SK-N-SH (cell line): ENCODE measurements around the gene LONP2. TPM values are rescaled to one million over a fixed set of nuclear protein-coding genes. Genes with fewer than 3 reads are reported as not detected.

Experiments used
- CTCF ChIA-PET: fragments of 300-600, 350-600 bp; formaldehyde crosslinking; extraction: SDS; loops from one replicate; lab custom pipeline; 2021; lab: Yijun Ruan, JAX
- POLR2A ChIA-PET: fragments of 350-600 bp; sonication (Branson Sonifier 250); formaldehyde crosslinking; extraction: SDS; loops from one replicate; lab custom pipeline; 2020; ENCODE audit warnings: antibody characterized with exemption, inconsistent platforms; lab: Yijun Ruan, JAX
- DNase-seq: peaks from one replicate; pipeline ENCODE4 v3.0.0; 2012
- H2AFZ ChIP-seq: fragments of 200-600 bp; sonication (generic); 2 replicates; pipeline ENCODE4 v1.8.1; 2016; ENCODE audit warnings: antibody characterized with exemption, mild to moderate bottlenecking, low read depth
- H3F3A ChIP-seq: fragments of 200-600 bp; sonication (generic); replicated peaks from 2 replicates; pipeline ENCODE3; 2016; ENCODE audit warnings: antibody characterized with exemption, mild to moderate bottlenecking; ENCODE audit not compliant: insufficient read depth
- H3K27ac ChIP-seq, 2 experiments: fragments of 200-500 bp in 1 of 2; fragments of 200-600 bp in 1 of 2; sonication (Bioruptor generic) in 1 of 2; sonication (generic), shearing (Covaris generic) in 1 of 2; 2 replicates each; pipeline versions ENCODE4 v1.5.1 to v1.6.1; 2014 to 2016; ENCODE audit warnings: low read depth in 2 of 2, inconsistent platforms in 1 of 2, low read length in 1 of 2, mild to moderate bottlenecking in 1 of 2, mixed read lengths in 1 of 2
- H3K27me3 ChIP-seq: fragments of 200-600 bp; sonication (generic), shearing (Covaris generic); 2 replicates; pipeline ENCODE4 v1.6.1; 2016; ENCODE audit warnings: mixed run types; ENCODE audit not compliant: insufficient read depth
- H3K36me3 ChIP-seq, 2 experiments: fragments of 200-500 bp in 1 of 2; fragments of 200-600 bp in 1 of 2; sonication (Bioruptor generic) in 1 of 2; sonication (generic) in 1 of 2; replicated peaks in 1 of 2; 2 replicates each; pipeline versions ENCODE3 to v1.5.1; 2014 to 2016; ENCODE audit warnings: low read length in 1 of 2, mild to moderate bottlenecking in 1 of 2; ENCODE audit not compliant: insufficient read depth in 2 of 2, control insufficient read depth in 1 of 2
- H3K4me1 ChIP-seq, 2 experiments: fragments of 200-500 bp in 1 of 2; fragments of 200-600 bp in 1 of 2; sonication (Bioruptor generic) in 1 of 2; sonication (generic), shearing (Covaris generic) in 1 of 2; 2 replicates each; pipeline versions ENCODE4 v1.5.1 to v1.6.1; 2014 to 2016; ENCODE audit warnings: low read depth in 1 of 2, low read length in 1 of 2, mixed run types in 1 of 2; ENCODE audit not compliant: insufficient read depth in 2 of 2, control insufficient read depth in 1 of 2
- H3K4me2 ChIP-seq: fragments of 200-600 bp; sonication (generic), shearing (Covaris generic); 2 replicates; pipeline ENCODE4 v1.6.1; 2017; ENCODE audit warnings: mixed run types
- H3K4me3 ChIP-seq, 2 experiments: fragments of 200-500 bp in 1 of 2; fragments of 200-600 bp in 1 of 2; sonication (Bioruptor generic) in 1 of 2; sonication (generic), shearing (Covaris generic) in 1 of 2; 2 replicates each; pipeline versions ENCODE4 v1.5.1 to v1.8.1; 2014 to 2016; ENCODE audit warnings: low read depth in 2 of 2, inconsistent platforms in 1 of 2, low read length in 1 of 2, mild to moderate bottlenecking in 1 of 2, mixed read lengths in 1 of 2, moderate library complexity in 1 of 2
- H3K79me2 ChIP-seq: fragments of 200-600 bp; sonication (generic); 2 replicates; pipeline ENCODE4 v1.8.1; 2017; ENCODE audit warnings: mild to moderate bottlenecking; ENCODE audit not compliant: insufficient read depth
- H3K9ac ChIP-seq: fragments of 200-600 bp; sonication (generic); 2 replicates; pipeline ENCODE4 v1.6.1; 2017; ENCODE audit warnings: mixed run types
- H3K9me2 ChIP-seq: fragments of 200-600 bp; sonication (generic); 2 replicates; pipeline ENCODE4 v1.6.1; 2017; ENCODE audit warnings: mixed run types
- H3K9me3 ChIP-seq: fragments of 200-600 bp; sonication (generic); 2 replicates; pipeline ENCODE4 v1.6.1; 2017; ENCODE audit warnings: mixed run types, mild to moderate bottlenecking, moderate library complexity
- H4K20me1 ChIP-seq: fragments of 200-600 bp; sonication (generic); 2 replicates; pipeline ENCODE4 v1.6.1; 2017; ENCODE audit warnings: mild to moderate bottlenecking, mixed run types; ENCODE audit not compliant: insufficient read depth
- ELF1 ChIP-seq: IDR thresholded peaks from 2 replicates; pipeline ENCODE4 v1.4.0; 2012
- FOXJ3 ChIP-seq: sonication (generic); formaldehyde crosslinking; IDR thresholded peaks from 2 replicates; pipeline ENCODE4 v1.5.1; 2020; ENCODE audit warnings: mild to moderate bottlenecking, missing genetic modification reagents
- GABPA ChIP-seq: IDR thresholded peaks from 2 replicates; pipeline ENCODE4 v1.4.0; 2012; ENCODE audit warnings: low read depth, mild to moderate bottlenecking
- JUND ChIP-seq: IDR thresholded peaks from 2 replicates; pipeline ENCODE4 v1.4.0; 2012
- MXI1 ChIP-seq: IDR thresholded peaks from 2 replicates; pipeline ENCODE4 v1.6.1; 2012; ENCODE audit warnings: mild to moderate bottlenecking, low read depth, low read length, improper control_type of control experiment
- NRF1 ChIP-seq: IDR thresholded peaks from 2 replicates; pipeline ENCODE4 v1.6.1; 2012; ENCODE audit warnings: low read depth, mild to moderate bottlenecking, low read length
- PBX3 ChIP-seq: IDR thresholded peaks from 2 replicates; pipeline ENCODE4; 2012
- POLR2AphosphoS5 ChIP-seq: IDR thresholded peaks from 2 replicates; pipeline ENCODE4 v1.6.1; 2012; ENCODE audit warnings: low read depth, low read length
- RCOR1 ChIP-seq: fragments of 150-350 bp; IDR thresholded peaks from 2 replicates; pipeline ENCODE4 v1.6.1; 2017; ENCODE audit warnings: antibody characterized with exemption, low read length
- RFX5 ChIP-seq: IDR thresholded peaks from 2 replicates; pipeline ENCODE4 v1.6.1; 2012; ENCODE audit warnings: mild to moderate bottlenecking, improper control_type of control experiment, low read length
- SIN3A ChIP-seq: IDR thresholded peaks from 2 replicates; pipeline ENCODE4 v1.6.1; 2012; ENCODE audit warnings: low read depth, mild to moderate bottlenecking, low read length, moderate library complexity, borderline replicate concordance
- SMC3 ChIP-seq: IDR thresholded peaks from 2 replicates; pipeline ENCODE4 v1.6.1; 2012; ENCODE audit warnings: low read depth, low read length, improper control_type of control experiment
- TAF1 ChIP-seq: IDR thresholded peaks from 2 replicates; pipeline ENCODE4 v1.6.1; 2012; ENCODE audit warnings: low read depth, mild to moderate bottlenecking, low read length, moderate library complexity, borderline replicate concordance
- TCF12 ChIP-seq: IDR thresholded peaks from 2 replicates; pipeline ENCODE4 v1.4.0; 2012
- TEAD4 ChIP-seq: IDR thresholded peaks from 2 replicates; pipeline ENCODE4 v1.4.0; 2012; ENCODE audit warnings: mild to moderate bottlenecking, borderline replicate concordance; ENCODE audit not compliant: insufficient read depth
- USF1 ChIP-seq: IDR thresholded peaks from 2 replicates; pipeline ENCODE4 v1.4.0; 2012; ENCODE audit warnings: low read depth, borderline replicate concordance
- USF2 ChIP-seq: fragments of 150-350 bp; IDR thresholded peaks from 2 replicates; pipeline ENCODE4 v1.6.1; 2017; ENCODE audit warnings: antibody characterized with exemption, low read length, low read depth, borderline replicate concordance
- YY1 ChIP-seq: IDR thresholded peaks from 2 replicates; pipeline ENCODE4 v1.4.0; 2012; ENCODE audit warnings: low read depth, mild to moderate bottlenecking
- WGBS: methylation state at CpG from one replicate; pipeline ENCODE4 v1.1.6; 2017; ENCODE audit warnings: low lambda C conversion rate; 5-methylcytosine and 5-hydroxymethylcytosine counted together
- polyA plus RNA-seq, 3 experiments: library from polyadenylated mRNA; depleted of rRNA; stranded (reverse); fragments of >200 nt; gene quantifications; 2 replicates each; pipeline ENCODE4 v1.2.3, GENCODE V29; 2012
- TF ChIP-seq, protein P1 (sequence below): IDR thresholded peaks from 2 replicates; pipeline ENCODE4 v1.4.0; 2012; ENCODE audit warnings: low read depth
- TF ChIP-seq, protein P2 (sequence below): IDR thresholded peaks from 2 replicates; pipeline ENCODE4 v1.4.0; 2012; ENCODE audit warnings: low read depth, borderline replicate concordance

Gene LONP2, protein sequence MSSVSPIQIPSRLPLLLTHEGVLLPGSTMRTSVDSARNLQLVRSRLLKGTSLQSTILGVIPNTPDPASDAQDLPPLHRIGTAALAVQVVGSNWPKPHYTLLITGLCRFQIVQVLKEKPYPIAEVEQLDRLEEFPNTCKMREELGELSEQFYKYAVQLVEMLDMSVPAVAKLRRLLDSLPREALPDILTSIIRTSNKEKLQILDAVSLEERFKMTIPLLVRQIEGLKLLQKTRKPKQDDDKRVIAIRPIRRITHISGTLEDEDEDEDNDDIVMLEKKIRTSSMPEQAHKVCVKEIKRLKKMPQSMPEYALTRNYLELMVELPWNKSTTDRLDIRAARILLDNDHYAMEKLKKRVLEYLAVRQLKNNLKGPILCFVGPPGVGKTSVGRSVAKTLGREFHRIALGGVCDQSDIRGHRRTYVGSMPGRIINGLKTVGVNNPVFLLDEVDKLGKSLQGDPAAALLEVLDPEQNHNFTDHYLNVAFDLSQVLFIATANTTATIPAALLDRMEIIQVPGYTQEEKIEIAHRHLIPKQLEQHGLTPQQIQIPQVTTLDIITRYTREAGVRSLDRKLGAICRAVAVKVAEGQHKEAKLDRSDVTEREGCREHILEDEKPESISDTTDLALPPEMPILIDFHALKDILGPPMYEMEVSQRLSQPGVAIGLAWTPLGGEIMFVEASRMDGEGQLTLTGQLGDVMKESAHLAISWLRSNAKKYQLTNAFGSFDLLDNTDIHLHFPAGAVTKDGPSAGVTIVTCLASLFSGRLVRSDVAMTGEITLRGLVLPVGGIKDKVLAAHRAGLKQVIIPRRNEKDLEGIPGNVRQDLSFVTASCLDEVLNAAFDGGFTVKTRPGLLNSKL
- 22.4 and 34.8 TPM in 2 replicates for polyA plus RNA-seq (2012; rRNA removed)
- polyA plus RNA-seq (2012; cell fraction: cytosol; rRNA removed), result 16.7 and 20.3 TPM in 2 replicates
- 55.9 and 88.0 TPM in 2 replicates for polyA plus RNA-seq (2012; cell fraction: nucleus; rRNA removed)

DNA sequence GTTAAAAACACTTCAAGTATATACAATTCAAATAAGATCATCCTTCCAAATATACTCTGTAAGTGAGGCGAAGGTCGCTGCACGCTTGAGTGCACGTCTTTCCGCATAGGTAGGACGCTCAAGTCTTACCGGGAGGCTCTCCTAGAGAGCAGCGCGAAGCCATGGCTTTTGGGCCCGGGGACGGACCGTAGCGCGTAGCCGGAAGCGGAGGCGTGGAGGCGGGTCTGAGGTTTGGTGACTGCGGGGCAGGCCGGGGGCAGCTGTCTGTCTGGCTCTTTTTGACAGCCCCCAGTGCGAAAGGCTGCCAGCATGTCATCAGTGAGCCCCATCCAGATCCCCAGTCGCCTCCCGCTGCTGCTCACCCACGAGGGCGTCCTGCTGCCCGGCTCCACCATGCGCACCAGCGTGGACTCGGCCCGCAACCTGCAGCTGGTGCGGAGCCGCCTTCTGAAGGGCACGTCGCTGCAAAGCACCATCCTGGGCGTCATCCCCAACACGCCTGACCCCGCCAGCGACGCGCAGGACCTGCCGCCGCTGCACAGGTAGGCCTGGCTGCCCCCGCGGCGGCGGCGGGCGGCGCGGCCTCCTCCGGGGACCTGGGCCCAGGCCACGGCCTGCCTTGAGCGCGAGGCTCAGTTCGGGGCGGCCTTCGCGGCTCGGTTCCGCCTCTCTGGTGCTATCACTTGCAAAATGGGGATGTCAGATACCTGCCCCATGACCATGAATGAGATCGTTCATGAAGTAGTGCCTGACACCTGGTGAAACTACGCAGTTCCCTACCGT, at the start of gene LONP2:
TSS of gene LONP2 (plus strand) at position 221 of the 783 bp plus-strand sequence. CDS start at position 310, 89 bp downstream.
- peaks cover 6 to 10% of the 10 kb centered on the region in 2 experiments; a peak in 3 of 4 replicates for H3K4me1 ChIP-seq
- H3K27ac ChIP-seq, result peak within 1 kb of the TSS; percentile 70 to 72
- under 1% methylated on average over 30 of the region's 63 CpGs for WGBS
- peak; percentile 91 for DNase-seq
- no peaks in the 10 kb centered on the region for H3K9me3 ChIP-seq
- H3K9ac ChIP-seq, result peak within 1 kb of the TSS; percentile 85
- H4K20me1 ChIP-seq, result peaks cover 15% of the 10 kb centered on the region; the same call in 1 of the 2 replicates
- ChIA-PET CTCF (interaction anchor here (0.6 to 1.2 kb wide), 3 partner anchors 10 to 385 kb away, joined by 3 read pairs; no protein-coding TSS in a partner anchor), POLR2A (interaction anchor here (0.6 to 0.8 kb wide), 2 partner anchors 142 to 379 kb away, joined by 3 read pairs; no protein-coding TSS in a partner anchor)
- H3F3A ChIP-seq, result no peaks in the 10 kb centered on the region
- peak within 1 kb of the TSS; percentile 99 for H2AFZ ChIP-seq
- H3K27me3 ChIP-seq, result no peaks in the 10 kb centered on the region
- no peaks in the 10 kb centered on the region for H3K9me2 ChIP-seq
- peaks cover 52% of the 10 kb centered on the region for H3K79me2 ChIP-seq
- H3K4me3 ChIP-seq, result peak within 1 kb of the TSS; percentile 75 to 91
- H3K36me3 ChIP-seq, result no peaks in the 10 kb centered on the region
- H3K4me2 ChIP-seq, result peak within 1 kb of the TSS; percentile 87
- TF ChIP-seq ELF1 (peak; percentile 95), FOXJ3 (CRISPR knock-in tag) (no peak), JUND (no peak), SMC3 (no peak), SIN3A (peak; percentile 97), PBX3 (peak; percentile 63), RCOR1 (peak; percentile 74), TCF12 (0 out of 2 replicates have a peak, but pooled peaks have one; percentile 5), MXI1 (peak; percentile 93), GABPA (peak; percentile 85), TAF1 (peak; percentile 68), RFX5 (no peak), YY1 (peak; percentile 58; the same call in 1 of the 2 replicates), USF1 (no peak), TEAD4 (no peak), NRF1 (no peak), POLR2AphosphoS5 (peak; percentile 63; the same call in 1 of the 2 replicates), USF2 (no peak)
- TF ChIP-seq, protein P1, sequence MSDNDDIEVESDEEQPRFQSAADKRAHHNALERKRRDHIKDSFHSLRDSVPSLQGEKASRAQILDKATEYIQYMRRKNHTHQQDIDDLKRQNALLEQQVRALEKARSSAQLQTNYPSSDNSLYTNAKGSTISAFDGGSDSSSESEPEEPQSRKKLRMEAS, result peak; percentile 89
- TF ChIP-seq, protein P2, sequence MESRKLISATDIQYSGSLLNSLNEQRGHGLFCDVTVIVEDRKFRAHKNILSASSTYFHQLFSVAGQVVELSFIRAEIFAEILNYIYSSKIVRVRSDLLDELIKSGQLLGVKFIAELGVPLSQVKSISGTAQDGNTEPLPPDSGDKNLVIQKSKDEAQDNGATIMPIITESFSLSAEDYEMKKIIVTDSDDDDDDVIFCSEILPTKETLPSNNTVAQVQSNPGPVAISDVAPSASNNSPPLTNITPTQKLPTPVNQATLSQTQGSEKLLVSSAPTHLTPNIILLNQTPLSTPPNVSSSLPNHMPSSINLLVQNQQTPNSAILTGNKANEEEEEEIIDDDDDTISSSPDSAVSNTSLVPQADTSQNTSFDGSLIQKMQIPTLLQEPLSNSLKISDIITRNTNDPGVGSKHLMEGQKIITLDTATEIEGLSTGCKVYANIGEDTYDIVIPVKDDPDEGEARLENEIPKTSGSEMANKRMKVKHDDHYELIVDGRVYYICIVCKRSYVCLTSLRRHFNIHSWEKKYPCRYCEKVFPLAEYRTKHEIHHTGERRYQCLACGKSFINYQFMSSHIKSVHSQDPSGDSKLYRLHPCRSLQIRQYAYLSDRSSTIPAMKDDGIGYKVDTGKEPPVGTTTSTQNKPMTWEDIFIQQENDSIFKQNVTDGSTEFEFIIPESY, result peak; percentile 75; the same call in 1 of the 2 replicates
